HepG2 (cell line): Measurements from ENCODE around the gene GDF7. TPM values are rescaled to one million over a fixed set of nuclear protein-coding genes. Genes with fewer than 3 reads are reported as not detected.

Experiments
- ATAC-seq: fragments of 200-7000 bp; cut with Tn5 transposase; 3 replicates; pipeline ENCODE4 v1.9.1; 2020; ENCODE audit warnings: mild to moderate bottlenecking, moderate library complexity
- BruUV-seq: library from RNA; stranded (reverse); fragments of 400-500 nt; replicated peaks from 2 replicates; lab custom pipeline; 2021; lab: Mats Ljungman, UMichigan
- CTCF ChIA-PET: fragments of 300-600 bp; formaldehyde crosslinking; extraction: SDS; loops from one replicate; lab custom pipeline; 2021; ENCODE audit warnings: low total read pairs, inconsistent platforms, low intra/inter-chr PET ratio; lab: Yijun Ruan, JAX
- POLR2A ChIA-PET: fragments of 350-600 bp; sonication (Branson Sonifier 250); formaldehyde crosslinking; loops from one replicate; lab custom pipeline; 2020; ENCODE audit warnings: antibody characterized with exemption, inconsistent platforms; lab: Yijun Ruan, JAX
- DNase-seq: peaks from one replicate; pipeline ENCODE4 v3.0.0-alpha.2; 2015; ENCODE audit warnings: low spot score
- FAIRE-seq: peaks from 3 replicates; lab custom pipeline; 2011; peaks lifted over from hg19 to GRCh38; lab: Jason Lieb, UNC
- H2AFZ ChIP-seq: one replicate; pipeline ENCODE4 v1.6.1; 2011; ENCODE audit warnings: low read length, inconsistent platforms
- H3K27ac ChIP-seq: fragments of 300-600 bp; 3 replicates; pipeline ENCODE4 v1.8.0; 2011; ENCODE audit warnings: mixed run types, mild to moderate bottlenecking, mixed read lengths, low read length, inconsistent platforms; ENCODE audit not compliant: insufficient read depth; ENCODE audit errors: extremely low read length
- H3K27me3 ChIP-seq, 2 experiments: fragments of 200-600 bp in 1 of 2; 2 replicates in 1 of 2; 3 replicates in 1 of 2; pipeline versions ENCODE4 v1.6.0 to v1.8.0; 2011; ENCODE audit warnings: low read length in 2 of 2, mild to moderate bottlenecking in 2 of 2, moderate library complexity in 2 of 2, inconsistent platforms in 1 of 2; ENCODE audit not compliant: insufficient read depth in 2 of 2, control insufficient read depth in 1 of 2
- H3K36me3 ChIP-seq, 2 experiments: fragments of 200-600 bp in 1 of 2; replicated peaks in 1 of 2; 2 replicates in 1 of 2; 3 replicates in 1 of 2; pipeline versions ENCODE4 v1.5.1 to v1.8.0; 2011; ENCODE audit warnings: low read length in 2 of 2, inconsistent platforms in 1 of 2; ENCODE audit not compliant: insufficient read depth in 2 of 2, control insufficient read depth in 1 of 2
- H3K4me1 ChIP-seq: 2 replicates; pipeline ENCODE4 v1.5.1; 2012; ENCODE audit warnings: low read length, inconsistent platforms; ENCODE audit not compliant: insufficient read depth
- H3K4me2 ChIP-seq: 2 replicates; pipeline ENCODE4 v1.6.0; 2011; ENCODE audit warnings: low read depth, low read length, inconsistent platforms
- H3K4me3 ChIP-seq, 3 experiments: fragments of 200-600 bp in 1 of 3; sonication (generic), shearing (Covaris generic) in 1 of 3; replicated peaks in 1 of 3; 2 replicates each; pipeline ENCODE4 v1.5.1; 2011 to 2016; ENCODE audit warnings: low read length in 3 of 3, inconsistent platforms in 2 of 3, low read depth in 2 of 3, mild to moderate bottlenecking in 2 of 3, control low read depth in 1 of 3, mixed read lengths in 1 of 3; ENCODE audit not compliant: insufficient read depth in 1 of 3
- H3K79me2 ChIP-seq: one replicate; pipeline ENCODE4 v1.6.1; 2011; ENCODE audit warnings: low read length, inconsistent platforms; ENCODE audit not compliant: insufficient read depth
- H3K9ac ChIP-seq: 2 replicates; pipeline ENCODE4 v1.6.0; 2011; ENCODE audit warnings: mild to moderate bottlenecking, low read depth, low read length, inconsistent platforms; ENCODE audit not compliant: insufficient read depth
- H3K9me3 ChIP-seq: 2 replicates; pipeline ENCODE4 v1.5.1; 2012; ENCODE audit warnings: mild to moderate bottlenecking, low read length
- H4K20me1 ChIP-seq: 2 replicates; pipeline ENCODE4 v1.6.0; 2011; ENCODE audit warnings: inconsistent platforms, mild to moderate bottlenecking, low read length, moderate library complexity; ENCODE audit not compliant: insufficient read depth
- AGO1 ChIP-seq: fragments of 200-400 bp; formaldehyde crosslinking; IDR thresholded peaks from 2 replicates; pipeline ENCODE4 v1.6.1; 2017; ENCODE audit warnings: mild to moderate bottlenecking, low read depth, low read length, moderate library complexity; ENCODE audit not compliant: poor library complexity, severe bottlenecking
- CHD2 ChIP-seq: IDR thresholded peaks from 2 replicates; pipeline ENCODE4 v1.6.1; 2011; ENCODE audit warnings: low read depth, low read length, improper control_type of control experiment
- FOXA3 ChIP-seq: IDR thresholded peaks from 2 replicates; pipeline ENCODE4 v1.6.1; 2016; ENCODE audit warnings: missing genetic modification reagents, missing compliant biosample characterization
- HNRNPK ChIP-seq: fragments of 200-400 bp; formaldehyde crosslinking; IDR thresholded peaks from 2 replicates; pipeline ENCODE4 v1.6.1; 2018; ENCODE audit warnings: low read length, low read depth, moderate library complexity, mild to moderate bottlenecking; ENCODE audit not compliant: poor library complexity, severe bottlenecking
- HOMEZ ChIP-seq: IDR thresholded peaks from 2 replicates; pipeline ENCODE4 v1.6.1; 2016; ENCODE audit warnings: low read depth
- NR2F6 ChIP-seq, 2 experiments: IDR thresholded peaks; 2 replicates each; pipeline ENCODE4 v1.6.1; 2016; ENCODE audit warnings: antibody characterized with exemption in 1 of 2, mild to moderate bottlenecking in 1 of 2
- ZBTB46 ChIP-seq: sonication (generic); formaldehyde crosslinking; IDR thresholded peaks from 2 replicates; pipeline ENCODE4 v1.4.0; 2020; ENCODE audit warnings: mild to moderate bottlenecking, missing genetic modification reagents, borderline replicate concordance
- ZNF609 ChIP-seq: sonication (generic); formaldehyde crosslinking; IDR thresholded peaks from 2 replicates; pipeline ENCODE4 v1.4.0; 2020; ENCODE audit warnings: mild to moderate bottlenecking, missing genetic modification reagents, borderline replicate concordance
- WGBS: methylation state at CpG from one replicate; pipeline ENCODE4 v1.1.6; 2017; ENCODE audit warnings: low lambda C conversion rate; 5-methylcytosine and 5-hydroxymethylcytosine counted together
- in situ Hi-C: cut with HindIII; loops from 2 replicates; pipeline ENCODE4 v1.10.0; 2017; ENCODE audit warnings: low pct_unique_long_range_greater_than_20kb; ENCODE audit not compliant: extremely low pct_ligation_motif_present
- intact Hi-C: fragments of 100-400 bp; cut with micrococcal nuclease; formaldehyde crosslinking; loops from one replicate; pipeline ENCODE4 v1.10.0; 2022; ENCODE audit not compliant: unreplicated experiment
- polyA plus RNA-seq, 8 experiments: library from polyadenylated mRNA; depleted of rRNA in 3 of 8; stranded (reverse) in 7 of 8; unstranded in 1 of 8; fragments of >200 nt; fragmentation: Illumina TruSeq in 4 of 8; extraction: Trizol in 4 of 8; gene quantifications; 2 replicates each; pipeline versions ENCODE4 v1.2.1 to v1.2.3, GENCODE V29; 2011 to 2016; ENCODE audit warnings: low read depth in 4 of 8, missing spikeins in 1 of 8, mixed read lengths in 1 of 8; ENCODE audit not compliant: insufficient read depth in 1 of 8
- total RNA-seq, 5 experiments: library from RNA; depleted of rRNA; stranded (reverse); fragments of >200 nt; fragmentation: Illumina TruSeq; extraction: Trizol; gene quantifications; 2 replicates each; pipeline ENCODE4 v1.2.3, GENCODE V29; 2016; ENCODE audit warnings: low read depth in 1 of 5

The GDF7 gene
- total and polyA plus RNA-seq, 2 of the 13 experiments (the other 11 are each of a cell fraction or from before 2014, with no cell fraction given) = 1.6 to 15.0 TPM

GRCh38 chr2:20697322-20697934 lies 30.5 kb downstream of the GDF7 start (continued):
- TF ChIP-seq ZBTB46 (CRISPR knock-in tag) (no peak), CHD2 (no peak), FOXA3 (peak; percentile 43; the same call in 1 of the 2 replicates), NR2F6 (IDR thresholded peaks at IDR 0.05) (peak; percentile 37; the same call in 1 of the 2 replicates), NR2F6 (CRISPR knock-in tag; IDR thresholded peaks at IDR 0.05) (no peak), HOMEZ (CRISPR knock-in tag) (peak; percentile 38; the same call in 1 of the 2 replicates)

- H4K20me1 ChIP-seq = no peaks in the 10 kb centered on the region
- no peaks in the 10 kb centered on the region for H3K9me3 ChIP-seq
- no peaks in the 10 kb centered on the region for H3K27me3 ChIP-seq
- in situ Hi-C loops (no loop called here), intact Hi-C loops (no loop called here)
- peaks cover 2 to 26% of the 10 kb centered on the region in 2 experiments; a peak in 4 of 5 replicates for H3K36me3 ChIP-seq
- H3K4me2 ChIP-seq = no peak overlapping the region
- peak; percentile 30 for FAIRE-seq
- CTCF ChIA-PET = no interaction called here
- no peak for ATAC-seq
- no peak overlapping the region for H3K27ac ChIP-seq
- no peaks in the 10 kb centered on the region for H3K79me2 ChIP-seq
- WGBS = 92% methylated on average over 4 of the region's 4 CpGs
- H3K9ac ChIP-seq = no peak overlapping the region
- peaks cover 15% of the 10 kb centered on the region for H3K4me1 ChIP-seq
- POLR2A ChIA-PET = no interaction called here
- H3K4me3 ChIP-seq = no peak overlapping the region
- no peak overlapping the region for H2AFZ ChIP-seq
- BruUV-seq = TSS peak; percentile 15
- DNase-seq = no peak
- TF ChIP-seq ZNF609 (CRISPR knock-in tag) (no peak), HNRNPK (no peak), AGO1 (no peak)
These were observed 32.1 kb downstream of the GDF7 start for GRCh38 chr2:20698916-20699613.
